GM23338 (cell line): ENCODE data around the gene GLRA1. TPM values are rescaled to one million over a fixed set of nuclear protein-coding genes. Genes with fewer than 3 reads are reported as not detected.

Experiments used
- ATAC-seq: fragments of 200-7000 bp; cut with Tn5 transposase; 3 replicates; pipeline ENCODE4 v1.9.1; 2020
- DNase-seq: peaks from one replicate; pipeline ENCODE4 v3.0.0-alpha.2; 2015; ENCODE audit warnings: low spot score
- H2AFZ ChIP-seq: fragments of 200-600 bp; sonication (generic); 2 replicates; pipeline ENCODE4 v1.8.0; 2016; ENCODE audit warnings: antibody characterized with exemption, mild to moderate bottlenecking, moderate library complexity
- H3F3A ChIP-seq: fragments of 200-600 bp; sonication (generic); replicated peaks from 2 replicates; pipeline ENCODE4 v1.8.0; 2017; ENCODE audit warnings: antibody characterized with exemption, mixed run types, low read depth
- H3K27ac ChIP-seq: fragments of 200-600 bp; sonication (generic); 2 replicates; pipeline ENCODE4 v1.6.1; 2016; ENCODE audit warnings: low read depth
- H3K27me3 ChIP-seq: fragments of 200-600 bp; sonication (generic); 2 replicates; pipeline ENCODE4 v1.8.0; 2016; ENCODE audit warnings: mild to moderate bottlenecking, mixed run types, moderate library complexity; ENCODE audit not compliant: insufficient read depth
- H3K36me3 ChIP-seq: fragments of 200-600 bp; sonication (generic); 2 replicates; pipeline ENCODE4 v1.8.0; 2016; ENCODE audit warnings: mild to moderate bottlenecking; ENCODE audit not compliant: insufficient read depth
- H3K4me1 ChIP-seq: fragments of 200-600 bp; sonication (generic); 2 replicates; pipeline ENCODE4 v1.8.0; 2016; ENCODE audit warnings: mild to moderate bottlenecking, moderate library complexity; ENCODE audit not compliant: insufficient read depth
- H3K4me2 ChIP-seq: fragments of 200-600 bp; sonication (generic); 2 replicates; pipeline ENCODE4 v1.7.1; 2017; ENCODE audit warnings: mixed run types
- H3K4me3 ChIP-seq: fragments of 200-600 bp; sonication (generic); 2 replicates; pipeline ENCODE4 v1.6.1; 2016; ENCODE audit warnings: mixed run types
- H3K79me2 ChIP-seq: fragments of 200-600 bp; sonication (generic); replicated peaks from 2 replicates; pipeline ENCODE4 v1.8.0; 2017; ENCODE audit warnings: mild to moderate bottlenecking; ENCODE audit not compliant: insufficient read depth
- H3K9me2 ChIP-seq: fragments of 200-600 bp; sonication (generic); 2 replicates; pipeline ENCODE4 v1.8.0; 2017; ENCODE audit not compliant: insufficient read depth
- H4K20me1 ChIP-seq: fragments of 200-600 bp; sonication (generic); replicated peaks from 2 replicates; pipeline ENCODE4 v1.8.0; 2017; ENCODE audit warnings: mild to moderate bottlenecking; ENCODE audit not compliant: insufficient read depth
- H3K27ac Mint-ChIP-seq: 2 replicates; pipeline ENCODE4 v1.8.0; 2020; ENCODE audit warnings: inconsistent platforms, mild to moderate bottlenecking, moderate library complexity, mixed read lengths
- H3K27me3 Mint-ChIP-seq: 3 replicates; pipeline ENCODE4 v1.8.0; 2022; ENCODE audit warnings: low read depth, mild to moderate bottlenecking, moderate library complexity, mixed read lengths, inconsistent platforms; ENCODE audit not compliant: insufficient read depth, poor library complexity
- H3K36me3 Mint-ChIP-seq: 3 replicates; pipeline ENCODE4 v1.8.0; 2021; ENCODE audit warnings: low read depth, mild to moderate bottlenecking, inconsistent platforms, moderate library complexity, mixed read lengths
- H3K4me1 Mint-ChIP-seq: 3 replicates; pipeline ENCODE4 v1.8.0; 2020; ENCODE audit warnings: mild to moderate bottlenecking, inconsistent platforms, mixed read lengths
- H3K4me3 Mint-ChIP-seq: 3 replicates; pipeline ENCODE4 v1.8.0; 2021; ENCODE audit warnings: moderate library complexity, mild to moderate bottlenecking, inconsistent platforms, mixed read lengths
- H3K9me3 Mint-ChIP-seq: 3 replicates; pipeline ENCODE4 v1.8.0; 2020; ENCODE audit warnings: moderate library complexity, mild to moderate bottlenecking, inconsistent platforms, mixed read lengths
- CREB1 ChIP-seq: fragments of 250-450 bp; sonication (Bioruptor Pico); IDR thresholded peaks from 2 replicates; pipeline ENCODE4 v1.5.0; 2020; ENCODE audit warnings: low read depth, mild to moderate bottlenecking, moderate library complexity
- CTCF ChIP-seq, 2 experiments: fragments of 200-600 bp in 1 of 2; sonication (generic) in 1 of 2; conservative IDR thresholded peaks; 2 replicates each; pipeline versions ENCODE4 v1.5.1 to v1.6.1; 2016 to 2017; ENCODE audit warnings: antibody characterized with exemption in 2 of 2, low read depth in 2 of 2, mild to moderate bottlenecking in 2 of 2, moderate library complexity in 1 of 2
- ETS1 ChIP-seq: IDR thresholded peaks from 2 replicates; pipeline ENCODE4 v1.6.1; 2016; ENCODE audit warnings: antibody characterized with exemption
- EZH2 ChIP-seq: fragments of 200-600 bp; sonication (generic); IDR thresholded peaks from one replicate; pipeline ENCODE4 v1.8.0; 2017; ENCODE audit warnings: antibody characterized with exemption, mild to moderate bottlenecking, low read depth; ENCODE audit not compliant: unreplicated experiment
- EZH2phosphoT487 ChIP-seq: fragments of 200-600 bp; sonication (generic); IDR thresholded peaks from one replicate; pipeline ENCODE4 v1.8.1; 2018; ENCODE audit warnings: antibody characterized with exemption; ENCODE audit not compliant: unreplicated experiment
- JUNB ChIP-seq: IDR thresholded peaks from one replicate; pipeline ENCODE4 v1.6.1; 2016; ENCODE audit warnings: antibody characterized with exemption; ENCODE audit not compliant: unreplicated experiment
- NANOG ChIP-seq: IDR thresholded peaks from 2 replicates; pipeline ENCODE4 v1.6.1; 2016; ENCODE audit warnings: antibody characterized with exemption, borderline replicate concordance
- POLR2AphosphoS5 ChIP-seq: IDR thresholded peaks from 2 replicates; pipeline ENCODE4 v1.6.1; 2016; ENCODE audit warnings: antibody characterized with exemption, low read depth
- STAT1 ChIP-seq: IDR thresholded peaks from one replicate; pipeline ENCODE4 v1.6.1; 2016; ENCODE audit warnings: antibody characterized with exemption; ENCODE audit not compliant: unreplicated experiment
- ZNF114 ChIP-seq: fragments of 250-450 bp; sonication (Bioruptor Pico); IDR thresholded peaks from 2 replicates; pipeline ENCODE4 v1.5.0; 2020; ENCODE audit warnings: mild to moderate bottlenecking, moderate library complexity
- ZNF331 ChIP-seq: fragments of 250-450 bp; sonication (Bioruptor Pico); IDR thresholded peaks from 2 replicates; pipeline ENCODE4 v1.5.0; 2020; ENCODE audit warnings: low read depth, mild to moderate bottlenecking, moderate library complexity
- polyA plus RNA-seq: library from polyadenylated mRNA; unstranded; fragments of >200 nt; fragmentation: Nextera tagmentation; extraction: Ambion mirVana; gene quantifications from 2 replicates; pipeline ENCODE4 v1.2.1, GENCODE V29; 2016
- total RNA-seq: library from RNA; depleted of rRNA; stranded (reverse); fragments of >200 nt; shearing (Covaris generic); gene quantifications from 2 replicates; pipeline ENCODE4 v1.2.3, GENCODE V29; 2014
- TF ChIP-seq, protein P1 (sequence below): fragments of 250-450 bp; sonication (Bioruptor Pico); IDR thresholded peaks from 2 replicates; pipeline ENCODE4 v1.5.0; 2020; ENCODE audit warnings: mild to moderate bottlenecking, moderate library complexity
- TF ChIP-seq, protein P2 (sequence below): IDR thresholded peaks from one replicate; pipeline ENCODE4 v1.6.1; 2018; ENCODE audit warnings: antibody characterized with exemption; ENCODE audit not compliant: unreplicated experiment

Gene GLRA1
- total and polyA plus RNA-seq, 2 experiments from 2014 or later, result not detected

GRCh38 chr5:151953833-151954232 is 29.2 kb upstream of the GLRA1 start:
- Histone ChIP-seq H2AFZ (no peak overlapping the region), H3K27me3 (no peaks in the 10 kb centered on the region), H3K4me2 (no peak overlapping the region), H4K20me1 (no peaks in the 10 kb centered on the region), H3K27ac (no peak overlapping the region), H3F3A (no peaks in the 10 kb centered on the region), H3K4me1 (no peaks in the 10 kb centered on the region), H3K79me2 (no peaks in the 10 kb centered on the region), H3K36me3 (no peaks in the 10 kb centered on the region), H3K4me3 (no peak overlapping the region), H3K9me2 (0 out of 2 replicates have a peak, but pooled peaks cover 6% of the 10 kb centered on the region)
- Mint-ChIP-seq H3K36me3 (no peaks in the 10 kb centered on the region), H3K4me3 (no peak overlapping the region), H3K9me3 (no peaks in the 10 kb centered on the region), H3K27me3 (peaks cover 3% of the 10 kb centered on the region), H3K4me1 (peaks cover 5% of the 10 kb centered on the region; the same call in 2 of the 3 replicates), H3K27ac (no peak overlapping the region)
- ATAC-seq, result no peak
- no peak for TF ChIP-seq EZH2
- no peak for TF ChIP-seq JUNB
- no peak for TF ChIP-seq ZNF114
- no peak for TF ChIP-seq STAT1
- TF ChIP-seq NANOG, result no peak
- TF ChIP-seq, protein P1, sequence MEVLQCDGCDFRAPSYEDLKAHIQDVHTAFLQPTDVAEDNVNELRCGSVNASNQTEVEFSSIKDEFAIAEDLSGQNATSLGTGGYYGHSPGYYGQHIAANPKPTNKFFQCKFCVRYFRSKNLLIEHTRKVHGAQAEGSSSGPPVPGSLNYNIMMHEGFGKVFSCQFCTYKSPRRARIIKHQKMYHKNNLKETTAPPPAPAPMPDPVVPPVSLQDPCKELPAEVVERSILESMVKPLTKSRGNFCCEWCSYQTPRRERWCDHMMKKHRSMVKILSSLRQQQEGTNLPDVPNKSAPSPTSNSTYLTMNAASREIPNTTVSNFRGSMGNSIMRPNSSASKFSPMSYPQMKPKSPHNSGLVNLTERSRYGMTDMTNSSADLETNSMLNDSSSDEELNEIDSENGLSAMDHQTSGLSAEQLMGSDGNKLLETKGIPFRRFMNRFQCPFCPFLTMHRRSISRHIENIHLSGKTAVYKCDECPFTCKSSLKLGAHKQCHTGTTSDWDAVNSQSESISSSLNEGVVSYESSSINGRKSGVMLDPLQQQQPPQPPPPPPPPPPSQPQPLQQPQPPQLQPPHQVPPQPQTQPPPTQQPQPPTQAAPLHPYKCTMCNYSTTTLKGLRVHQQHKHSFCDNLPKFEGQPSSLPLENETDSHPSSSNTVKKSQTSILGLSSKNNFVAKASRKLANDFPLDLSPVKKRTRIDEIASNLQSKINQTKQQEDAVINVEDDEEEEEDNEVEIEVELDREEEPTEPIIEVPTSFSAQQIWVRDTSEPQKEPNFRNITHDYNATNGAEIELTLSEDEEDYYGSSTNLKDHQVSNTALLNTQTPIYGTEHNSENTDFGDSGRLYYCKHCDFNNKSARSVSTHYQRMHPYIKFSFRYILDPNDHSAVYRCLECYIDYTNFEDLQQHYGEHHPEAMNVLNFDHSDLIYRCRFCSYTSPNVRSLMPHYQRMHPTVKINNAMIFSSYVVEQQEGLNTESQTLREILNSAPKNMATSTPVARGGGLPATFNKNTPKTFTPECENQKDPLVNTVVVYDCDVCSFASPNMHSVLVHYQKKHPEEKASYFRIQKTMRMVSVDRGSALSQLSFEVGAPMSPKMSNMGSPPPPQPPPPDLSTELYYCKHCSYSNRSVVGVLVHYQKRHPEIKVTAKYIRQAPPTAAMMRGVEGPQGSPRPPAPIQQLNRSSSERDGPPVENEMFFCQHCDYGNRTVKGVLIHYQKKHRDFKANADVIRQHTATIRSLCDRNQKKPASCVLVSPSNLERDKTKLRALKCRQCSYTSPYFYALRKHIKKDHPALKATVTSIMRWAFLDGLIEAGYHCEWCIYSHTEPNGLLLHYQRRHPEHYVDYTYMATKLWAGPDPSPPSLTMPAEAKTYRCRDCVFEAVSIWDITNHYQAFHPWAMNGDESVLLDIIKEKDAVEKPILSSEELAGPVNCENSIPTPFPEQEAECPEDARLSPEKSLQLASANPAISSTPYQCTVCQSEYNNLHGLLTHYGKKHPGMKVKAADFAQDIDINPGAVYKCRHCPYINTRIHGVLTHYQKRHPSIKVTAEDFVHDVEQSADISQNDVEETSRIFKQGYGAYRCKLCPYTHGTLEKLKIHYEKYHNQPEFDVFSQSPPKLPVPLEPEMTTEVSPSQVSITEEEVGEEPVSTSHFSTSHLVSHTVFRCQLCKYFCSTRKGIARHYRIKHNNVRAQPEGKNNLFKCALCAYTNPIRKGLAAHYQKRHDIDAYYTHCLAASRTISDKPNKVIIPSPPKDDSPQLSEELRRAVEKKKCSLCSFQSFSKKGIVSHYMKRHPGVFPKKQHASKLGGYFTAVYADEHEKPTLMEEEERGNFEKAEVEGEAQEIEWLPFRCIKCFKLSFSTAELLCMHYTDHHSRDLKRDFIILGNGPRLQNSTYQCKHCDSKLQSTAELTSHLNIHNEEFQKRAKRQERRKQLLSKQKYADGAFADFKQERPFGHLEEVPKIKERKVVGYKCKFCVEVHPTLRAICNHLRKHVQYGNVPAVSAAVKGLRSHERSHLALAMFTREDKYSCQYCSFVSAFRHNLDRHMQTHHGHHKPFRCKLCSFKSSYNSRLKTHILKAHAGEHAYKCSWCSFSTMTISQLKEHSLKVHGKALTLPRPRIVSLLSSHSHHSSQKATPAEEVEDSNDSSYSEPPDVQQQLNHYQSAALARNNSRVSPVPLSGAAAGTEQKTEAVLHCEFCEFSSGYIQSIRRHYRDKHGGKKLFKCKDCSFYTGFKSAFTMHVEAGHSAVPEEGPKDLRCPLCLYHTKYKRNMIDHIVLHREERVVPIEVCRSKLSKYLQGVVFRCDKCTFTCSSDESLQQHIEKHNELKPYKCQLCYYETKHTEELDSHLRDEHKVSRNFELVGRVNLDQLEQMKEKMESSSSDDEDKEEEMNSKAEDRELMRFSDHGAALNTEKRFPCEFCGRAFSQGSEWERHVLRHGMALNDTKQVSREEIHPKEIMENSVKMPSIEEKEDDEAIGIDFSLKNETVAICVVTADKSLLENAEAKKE (CRISPR knock-in tag), result no peak
- no peak for TF ChIP-seq ZNF331 (CRISPR knock-in tag)
- TF ChIP-seq CTCF (conservative IDR thresholded peaks at IDR 0.05; ENCODE audit: low read depth in 2 of 2), result no peak
- TF ChIP-seq CREB1 (CRISPR knock-in tag), result no peak
- TF ChIP-seq EZH2phosphoT487, result no peak
- TF ChIP-seq, protein P2, sequence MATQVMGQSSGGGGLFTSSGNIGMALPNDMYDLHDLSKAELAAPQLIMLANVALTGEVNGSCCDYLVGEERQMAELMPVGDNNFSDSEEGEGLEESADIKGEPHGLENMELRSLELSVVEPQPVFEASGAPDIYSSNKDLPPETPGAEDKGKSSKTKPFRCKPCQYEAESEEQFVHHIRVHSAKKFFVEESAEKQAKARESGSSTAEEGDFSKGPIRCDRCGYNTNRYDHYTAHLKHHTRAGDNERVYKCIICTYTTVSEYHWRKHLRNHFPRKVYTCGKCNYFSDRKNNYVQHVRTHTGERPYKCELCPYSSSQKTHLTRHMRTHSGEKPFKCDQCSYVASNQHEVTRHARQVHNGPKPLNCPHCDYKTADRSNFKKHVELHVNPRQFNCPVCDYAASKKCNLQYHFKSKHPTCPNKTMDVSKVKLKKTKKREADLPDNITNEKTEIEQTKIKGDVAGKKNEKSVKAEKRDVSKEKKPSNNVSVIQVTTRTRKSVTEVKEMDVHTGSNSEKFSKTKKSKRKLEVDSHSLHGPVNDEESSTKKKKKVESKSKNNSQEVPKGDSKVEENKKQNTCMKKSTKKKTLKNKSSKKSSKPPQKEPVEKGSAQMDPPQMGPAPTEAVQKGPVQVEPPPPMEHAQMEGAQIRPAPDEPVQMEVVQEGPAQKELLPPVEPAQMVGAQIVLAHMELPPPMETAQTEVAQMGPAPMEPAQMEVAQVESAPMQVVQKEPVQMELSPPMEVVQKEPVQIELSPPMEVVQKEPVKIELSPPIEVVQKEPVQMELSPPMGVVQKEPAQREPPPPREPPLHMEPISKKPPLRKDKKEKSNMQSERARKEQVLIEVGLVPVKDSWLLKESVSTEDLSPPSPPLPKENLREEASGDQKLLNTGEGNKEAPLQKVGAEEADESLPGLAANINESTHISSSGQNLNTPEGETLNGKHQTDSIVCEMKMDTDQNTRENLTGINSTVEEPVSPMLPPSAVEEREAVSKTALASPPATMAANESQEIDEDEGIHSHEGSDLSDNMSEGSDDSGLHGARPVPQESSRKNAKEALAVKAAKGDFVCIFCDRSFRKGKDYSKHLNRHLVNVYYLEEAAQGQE, result no peak
- no peak for TF ChIP-seq POLR2AphosphoS5
- no peak for TF ChIP-seq ETS1
- no peak for DNase-seq
